Stimulated activated CD4-positive, alpha-beta T cell treated with anti-CD3 and anti-CD28 coated beads, Interleukin-2, amount 100 ng/mL, for 48 hours (primary cell): ENCODE measurements around the gene MAD2L2.

Source experiments
- DNase-seq, 2 donors: peaks; one replicate each; pipeline ENCODE4 v3.0.0-alpha.2; 2020

The MAD2L2 gene

GRCh38 chr1:11680270-11681070 is 478 bp downstream of the MAD2L2 start:
- no peak for DNase-seq

DNA sequence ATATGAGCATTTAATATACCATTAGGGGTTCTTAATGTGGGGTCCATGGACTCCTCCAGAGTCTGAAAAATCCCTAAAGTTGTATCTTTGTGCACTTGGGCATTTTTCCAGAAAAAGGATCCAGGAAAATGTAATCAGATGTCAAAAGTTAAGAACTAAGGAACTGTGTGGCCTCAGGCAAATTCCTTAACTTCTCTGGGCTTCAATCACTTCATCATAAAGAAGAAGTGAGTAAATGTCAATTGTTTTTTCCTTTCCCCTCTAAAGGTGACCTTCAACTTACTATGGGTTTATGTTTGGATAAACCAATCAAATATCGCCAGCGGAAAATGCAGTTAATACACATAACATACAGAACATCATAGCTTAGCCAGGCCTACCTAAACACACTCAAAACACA is 2.5 kb downstream of the MAD2L2 start:
- no peak for DNase-seq

DNA sequence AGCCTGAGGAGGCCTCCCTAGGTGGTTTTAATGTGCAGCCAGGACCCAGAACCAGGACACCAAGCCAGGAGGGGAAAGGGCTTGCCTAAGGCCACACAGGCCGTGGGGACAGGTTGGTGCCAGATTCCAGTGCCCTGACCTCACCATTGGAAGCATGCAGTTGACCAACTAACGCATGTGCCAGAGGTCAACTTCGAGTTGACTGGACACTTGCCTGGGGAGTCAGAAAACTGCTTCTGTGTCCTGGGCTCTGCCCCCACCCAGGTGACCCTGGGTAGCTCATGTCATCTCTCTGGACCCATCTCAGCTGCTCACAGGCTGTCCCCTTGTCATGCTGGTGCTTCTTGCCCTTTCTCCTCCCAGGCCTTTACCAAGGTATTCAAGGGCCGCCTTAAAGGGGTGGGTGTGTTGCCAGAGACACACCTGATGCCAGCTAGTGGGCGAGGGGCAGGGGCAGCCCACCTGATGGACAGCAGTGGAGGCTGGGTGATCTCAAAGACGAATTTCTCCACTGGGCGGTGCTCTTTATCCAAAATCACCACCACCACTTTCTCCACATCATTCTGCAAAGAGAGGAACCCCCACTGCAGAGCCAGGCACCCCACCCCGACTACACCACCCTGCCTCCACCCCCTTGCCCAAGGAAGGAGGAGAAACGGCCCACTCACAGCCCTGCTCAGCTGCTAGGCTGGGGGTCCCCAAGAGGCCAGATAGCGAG is 4.4 kb downstream of the MAD2L2 start:
- DNase-seq, result no peak

DNA sequence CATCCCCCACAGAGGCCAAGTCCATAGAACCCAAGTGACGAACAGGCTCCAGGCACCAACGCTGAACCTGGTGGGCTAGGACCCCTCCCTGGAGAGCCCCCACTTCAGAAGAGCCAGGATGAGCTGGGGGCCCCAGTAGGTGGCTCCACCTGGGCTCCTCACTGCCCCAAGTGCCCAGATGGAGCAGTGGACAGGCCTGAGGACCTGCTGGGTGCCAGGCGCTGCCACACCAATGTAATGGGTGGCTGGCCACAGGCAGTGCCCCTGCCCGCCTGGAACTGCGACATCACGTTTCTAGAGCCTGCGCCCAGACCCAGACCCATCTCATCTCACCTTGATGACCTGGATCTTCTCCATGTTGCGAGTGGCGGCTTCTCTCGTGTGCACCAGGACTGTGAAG is 5.6 kb downstream of the MAD2L2 start:
- DNase-seq, result no peak

DNA sequence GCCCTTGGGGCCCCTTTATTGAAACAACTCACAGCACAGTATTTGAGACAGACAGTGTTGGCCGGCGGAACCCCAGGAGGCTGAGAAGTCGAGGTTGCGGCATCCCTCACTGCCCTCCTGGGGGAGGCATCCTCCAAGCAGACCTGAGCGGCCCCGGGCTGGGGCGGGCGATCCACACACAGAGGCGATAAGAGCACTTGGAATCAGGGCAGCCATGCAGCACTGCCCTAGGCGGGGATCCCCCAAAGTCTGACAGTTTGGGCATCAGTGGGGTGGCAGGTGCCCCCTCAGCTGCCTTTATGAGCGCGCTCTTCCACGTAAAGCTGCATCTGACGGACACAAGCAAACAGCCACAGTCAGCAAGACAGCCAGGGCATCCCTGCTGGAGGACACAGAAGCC is 6.5 kb downstream of the MAD2L2 start:
- DNase-seq, result no peak

- no peak for DNase-seq
Observed at GRCh38 chr1:11673089-11673769, 7.7 kb downstream of the MAD2L2 start.

GRCh38 chr1:11671544-11672286 is 9.2 kb downstream of the MAD2L2 start:
- DNase-seq, result no peak

- no peak for DNase-seq
Observed at GRCh38 chr1:11671205-11671543, 9.8 kb downstream of the MAD2L2 start.

- DNase-seq, result no peak
Observed at GRCh38 chr1:11670747-11671146, 10.2 kb downstream of the MAD2L2 start.

GRCh38 chr1:11668516-11668915 is 12.4 kb downstream of the MAD2L2 start:
- DNase-seq, result no peak

DNA sequence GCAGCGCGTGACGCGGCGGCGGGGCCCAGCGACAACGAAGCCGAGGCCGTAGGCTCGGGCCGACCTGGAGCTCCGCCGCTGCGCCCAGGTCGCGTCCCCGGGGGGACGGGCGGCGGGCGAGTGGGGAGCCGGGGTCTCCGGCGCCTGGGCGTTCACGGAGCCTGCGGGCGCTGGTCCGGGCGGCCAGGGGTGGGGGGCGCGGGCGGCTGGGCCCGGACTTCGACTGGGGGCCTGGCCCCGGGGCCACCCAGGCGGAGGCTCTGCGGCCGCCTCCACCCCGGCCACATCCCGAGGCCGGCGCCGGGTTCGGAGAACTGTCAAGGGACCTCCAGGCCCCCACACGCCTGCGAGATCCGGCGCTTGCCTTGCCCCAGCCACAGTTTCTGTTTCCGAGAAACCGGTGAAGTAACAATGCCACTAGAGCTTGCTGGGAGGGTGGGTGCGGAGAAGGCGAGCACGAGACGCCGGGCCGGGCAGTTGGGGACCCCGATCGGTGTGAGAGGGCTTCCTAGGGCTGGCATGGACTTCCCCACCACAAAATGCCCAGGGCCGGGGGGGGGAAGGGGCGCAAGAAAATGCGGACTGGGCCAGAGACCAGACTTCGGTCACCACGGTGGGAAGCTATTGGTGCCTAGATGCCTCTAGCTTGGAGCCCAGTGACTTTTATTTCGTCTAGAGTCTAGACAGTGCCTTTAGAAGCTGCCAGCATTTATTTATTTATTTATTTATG is 16.4 kb downstream of the MAD2L2 start:
- peak; percentile 29 to 38 for DNase-seq

GRCh38 chr1:11661103-11661502 is 19.8 kb downstream of the MAD2L2 start:
- DNase-seq, result no peak

DNA sequence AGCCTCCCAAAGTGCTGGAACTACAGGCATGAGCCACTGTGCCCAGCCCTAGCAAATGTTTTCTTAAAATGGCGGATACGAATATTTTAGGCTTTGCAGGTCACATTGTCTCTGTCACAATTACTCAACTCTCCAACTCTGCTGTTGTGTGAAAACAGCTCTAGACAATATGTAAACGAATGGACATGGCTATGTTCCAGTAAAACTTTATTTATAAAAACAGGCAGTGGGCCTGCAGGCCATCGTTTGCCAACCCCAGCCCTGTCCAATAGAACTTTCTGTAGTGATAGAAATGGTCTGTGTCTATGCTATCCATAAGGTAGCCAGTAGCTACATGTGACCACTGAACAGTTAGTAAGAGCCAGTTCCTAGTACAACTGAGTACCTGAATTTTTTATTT is 21.2 kb downstream of the MAD2L2 start:
- no peak for DNase-seq

DNA sequence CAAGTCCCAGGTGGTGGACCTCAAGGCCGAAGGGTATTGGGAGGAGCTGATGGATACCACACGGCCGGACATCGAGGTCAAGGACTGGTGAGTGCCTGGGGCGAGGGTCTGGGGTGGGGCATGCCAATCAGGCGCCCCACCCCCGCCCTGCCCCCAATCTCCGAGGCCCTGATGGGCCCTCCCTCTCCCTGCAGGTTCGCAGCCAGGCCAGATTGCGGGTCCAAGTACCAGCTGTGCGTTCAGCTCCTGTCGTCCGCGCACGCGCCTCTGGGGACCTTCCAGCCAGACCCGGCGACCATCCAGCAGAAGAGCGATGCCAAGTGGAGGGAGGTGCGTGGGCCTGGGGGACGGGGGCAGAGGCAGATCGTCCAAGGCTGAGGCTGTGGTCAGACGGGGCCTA is 22.4 kb downstream of the MAD2L2 start:
- no peak for DNase-seq

DNA sequence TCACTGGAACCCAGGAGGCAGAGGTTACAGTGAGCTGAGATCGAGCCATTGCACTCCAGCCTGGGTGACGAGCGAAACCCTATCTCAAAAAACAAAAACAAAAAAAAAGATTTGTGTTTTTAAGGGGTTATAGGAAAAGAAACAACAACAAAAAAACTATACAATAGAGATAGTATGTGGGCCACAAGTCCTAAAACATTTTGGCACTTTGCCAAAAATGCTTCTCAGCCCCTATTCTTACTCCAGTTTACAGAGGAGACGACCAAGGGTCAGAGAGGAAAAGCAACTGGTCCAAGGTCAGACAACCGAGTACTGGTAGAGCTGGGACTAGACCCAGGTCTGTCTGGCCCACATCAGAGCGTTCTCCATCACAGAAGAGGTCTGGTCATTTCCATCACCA is 23.3 kb downstream of the MAD2L2 start:
- DNase-seq, result no peak

DNA sequence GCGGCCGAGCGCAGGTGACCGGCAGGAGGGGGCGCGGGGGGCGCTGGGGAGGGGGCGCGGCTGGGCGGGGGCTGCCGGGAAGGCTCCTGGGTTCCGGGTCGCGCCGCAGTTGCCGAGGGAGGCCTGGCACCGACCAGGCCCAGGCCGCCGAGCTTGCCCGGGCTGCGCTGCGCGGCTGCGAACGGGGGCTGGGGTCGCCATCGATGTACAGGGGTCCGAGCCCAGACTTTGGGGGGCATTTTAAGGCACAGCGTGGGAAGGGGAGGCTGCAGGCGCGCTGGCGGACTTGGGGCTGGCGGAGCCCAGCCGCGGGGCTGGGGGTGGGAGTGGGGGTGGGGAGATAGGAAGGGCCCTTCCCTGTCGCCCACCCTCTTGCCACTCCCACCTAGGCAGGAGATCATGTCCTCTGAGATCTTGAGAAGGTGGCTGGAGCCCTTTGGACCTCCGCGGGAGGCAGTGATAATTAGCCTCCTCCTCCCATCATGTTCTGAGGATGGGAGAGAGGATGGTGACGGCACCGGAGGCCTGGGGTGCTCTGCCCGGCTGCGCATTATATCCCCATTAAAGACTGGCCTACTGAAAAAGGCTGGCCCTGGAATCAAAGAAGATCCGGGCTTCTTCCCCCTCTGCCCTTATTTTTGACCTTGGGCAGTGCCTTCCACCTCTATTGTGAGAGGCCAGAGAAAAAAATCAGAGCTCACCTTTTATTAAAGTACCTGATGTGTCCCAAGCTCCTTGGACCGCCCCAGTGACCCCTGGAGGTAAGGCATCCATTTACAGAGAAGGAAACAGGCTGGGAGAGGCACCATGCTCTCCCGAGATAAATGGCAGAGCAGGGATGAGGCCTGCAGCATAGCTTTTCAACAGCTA is 25.8 kb downstream of the MAD2L2 start:
- DNase-seq, result no peak

DNA sequence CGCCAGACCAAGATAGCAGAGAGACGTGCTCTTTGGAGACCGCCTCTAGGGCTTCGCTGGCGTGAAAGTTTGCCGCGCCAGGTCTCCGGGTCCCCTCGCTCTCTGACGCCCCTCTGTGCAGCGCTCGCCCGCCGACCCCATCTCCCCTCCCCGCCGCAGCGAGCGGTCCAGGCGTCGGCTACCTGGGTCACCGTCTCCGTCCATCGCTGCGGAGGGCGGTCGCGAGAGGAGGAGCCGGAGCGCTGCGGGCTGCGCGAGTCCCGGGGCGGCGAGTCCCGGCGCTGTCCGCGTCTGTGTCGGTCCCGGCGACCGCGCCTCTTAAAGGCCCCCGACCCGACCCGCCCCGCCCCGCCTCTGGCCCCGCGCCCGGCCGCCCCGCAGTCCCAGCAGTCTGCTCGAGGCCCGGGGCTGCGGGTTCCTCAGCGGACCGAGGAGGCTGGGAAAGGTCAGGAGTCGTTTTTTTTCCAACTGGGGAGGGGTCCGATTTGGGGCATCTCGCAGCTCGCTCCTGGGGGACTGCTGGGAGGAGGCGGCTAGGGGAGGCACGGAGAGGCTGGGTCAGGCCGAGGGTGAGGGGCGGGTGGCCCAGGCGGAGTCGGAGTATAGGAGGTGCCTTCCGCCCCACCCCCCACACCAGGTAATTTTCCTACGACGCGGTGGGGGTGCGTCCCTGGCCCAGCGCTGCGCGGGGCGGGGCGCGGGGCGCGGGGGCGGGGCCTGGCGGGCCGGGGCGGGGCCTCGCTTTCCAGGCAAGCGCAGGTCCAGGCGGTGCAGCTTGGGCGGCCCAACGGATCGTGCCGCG is 26.6 kb downstream of the MAD2L2 start, which contains the start of the genes FBXO2 and FBXO44:
Gene FBXO2 (minus strand): TSS at position 293 of the 802 bp plus-strand sequence. CDS start 89 bp downstream, at position 204.
Gene FBXO44 (plus strand): TSS at position 741 of the 802 bp plus-strand sequence. CDS start 959 bp downstream, outside the sequence.
- peak; percentile 56 to 67 for DNase-seq

DNA sequence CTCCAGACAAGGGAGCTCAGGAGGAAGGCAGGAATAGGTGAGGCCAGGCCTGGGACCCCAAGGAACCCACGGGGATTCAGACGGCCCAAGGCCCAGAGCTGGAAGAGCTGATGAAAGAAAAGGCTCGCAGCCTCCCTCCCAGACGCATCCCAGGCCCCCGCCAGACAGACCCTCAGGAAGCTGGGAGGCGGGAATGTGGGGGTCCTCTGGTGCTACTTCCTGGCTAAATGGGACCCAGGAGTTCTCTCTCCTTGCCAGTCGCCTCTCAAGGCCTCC is 27.1 kb downstream of the MAD2L2 start:
- no peak for DNase-seq

GRCh38 chr1:11653101-11653860 is 27.7 kb downstream of the MAD2L2 start:
- DNase-seq, result no peak
